Liver (tissue), 9 donors: ENCODE results near the gene SBF2. TPM values are rescaled to one million over a fixed set of nuclear protein-coding genes. Genes with fewer than 3 reads are reported as not detected.

Source experiments
- DNase-seq: peaks from one replicate; pipeline ENCODE4 v3.0.0-alpha.2; 2017; ENCODE audit warnings: low spot score
- H3K27ac ChIP-seq, 2 donors: one replicate each; pipeline ENCODE4 v1.7.0; 2013; ENCODE audit warnings: inconsistent platforms in 2 of 2, low read length in 2 of 2, control low read depth in 1 of 2, low read depth in 1 of 2, mild to moderate bottlenecking in 1 of 2
- H3K27me3 ChIP-seq, 4 donors: one replicate each; pipeline versions ENCODE4 v1.6.1 to v1.7.0; 2013; ENCODE audit warnings: low read length in 3 of 4, inconsistent platforms in 1 of 4, mild to moderate bottlenecking in 1 of 4, moderate library complexity in 1 of 4; ENCODE audit not compliant: control insufficient read depth in 4 of 4, insufficient read depth in 4 of 4
- H3K36me3 ChIP-seq, 4 donors: one replicate each; pipeline versions ENCODE4 v1.6.1 to v1.7.0; 2013; ENCODE audit warnings: low read length in 3 of 4, mild to moderate bottlenecking in 3 of 4, low read depth in 1 of 4, moderate library complexity in 1 of 4; ENCODE audit not compliant: control insufficient read depth in 4 of 4, insufficient read depth in 3 of 4
- H3K4me1 ChIP-seq, 4 donors: one replicate each; pipeline versions ENCODE4 v1.6.1 to v1.7.0; 2013; ENCODE audit warnings: low read length in 3 of 4, mild to moderate bottlenecking in 3 of 4, moderate library complexity in 1 of 4; ENCODE audit not compliant: control insufficient read depth in 4 of 4, insufficient read depth in 4 of 4
- H3K4me3 ChIP-seq, 3 donors: one replicate each; pipeline versions ENCODE4 v1.6.1 to v1.7.0; 2013; ENCODE audit warnings: low read length in 3 of 3, control low read depth in 1 of 3, low read depth in 1 of 3, mild to moderate bottlenecking in 1 of 3
- H3K9ac ChIP-seq, 2 donors: one replicate each; pipeline ENCODE4 v1.7.0; 2013; ENCODE audit warnings: low read length in 2 of 2, mild to moderate bottlenecking in 2 of 2, moderate library complexity in 2 of 2, control low read depth in 1 of 2, low read depth in 1 of 2
- H3K9me3 ChIP-seq, 4 donors: one replicate each; pipeline versions ENCODE4 v1.6.1 to v1.7.0; 2013; ENCODE audit warnings: low read length in 3 of 4; ENCODE audit not compliant: control insufficient read depth in 4 of 4
- EGR1 ChIP-seq, 2 donors: IDR thresholded peaks; 2 replicates each; pipeline ENCODE4 v1.6.1; 2016 to 2018; ENCODE audit warnings: antibody characterized with exemption in 2 of 2, low read depth in 2 of 2
- FOXA1 ChIP-seq: IDR thresholded peaks from 2 replicates; pipeline ENCODE4 v1.6.1; 2016; ENCODE audit warnings: antibody characterized with exemption
- FOXA2 ChIP-seq: IDR thresholded peaks from 2 replicates; pipeline ENCODE4 v1.6.1; 2016; ENCODE audit warnings: antibody characterized with exemption
- GABPA ChIP-seq, 2 donors: IDR thresholded peaks in 1 of 2; conservative IDR thresholded peaks in 1 of 2; 2 replicates each; pipeline ENCODE4 v1.6.1; 2016; ENCODE audit warnings: antibody characterized with exemption in 2 of 2, mild to moderate bottlenecking in 1 of 2, moderate library complexity in 1 of 2
- HNF4A ChIP-seq, 2 donors: conservative IDR thresholded peaks; 2 replicates each; pipeline ENCODE4 v1.6.1; 2016; ENCODE audit warnings: antibody characterized with exemption in 2 of 2, mild to moderate bottlenecking in 2 of 2
- HNF4G ChIP-seq: IDR thresholded peaks from 2 replicates; pipeline ENCODE4 v1.6.1; 2016; ENCODE audit warnings: antibody characterized with exemption
- JUND ChIP-seq, 2 donors: IDR thresholded peaks; 2 replicates each; pipeline ENCODE4 v1.6.1; 2016; ENCODE audit warnings: antibody characterized with exemption in 2 of 2
- NR2F2 ChIP-seq: IDR thresholded peaks from 2 replicates; pipeline ENCODE4 v1.6.1; 2016; ENCODE audit warnings: antibody characterized with exemption
- RAD21 ChIP-seq, 2 donors: IDR thresholded peaks; 2 replicates each; pipeline ENCODE4 v1.6.1; 2016; ENCODE audit warnings: antibody characterized with exemption in 2 of 2, mild to moderate bottlenecking in 2 of 2
- RXRA ChIP-seq, 2 donors: IDR thresholded peaks; 2 replicates each; pipeline ENCODE4 v1.6.1; 2017 to 2018; ENCODE audit warnings: antibody characterized with exemption in 2 of 2, mild to moderate bottlenecking in 1 of 2
- SP1 ChIP-seq: IDR thresholded peaks from 2 replicates; pipeline ENCODE4 v1.6.1; 2018; ENCODE audit warnings: antibody characterized with exemption, mild to moderate bottlenecking
- TAF1 ChIP-seq: conservative IDR thresholded peaks from 2 replicates; pipeline ENCODE4 v1.6.1; 2016; ENCODE audit warnings: antibody characterized with exemption, mild to moderate bottlenecking
- YY1 ChIP-seq: IDR thresholded peaks from 2 replicates; pipeline ENCODE4 v1.6.1; 2016; ENCODE audit warnings: antibody characterized with exemption, mild to moderate bottlenecking
- WGBS: extraction: QIAGEN DNeasy Blood & Tissue Kit; methylation state at CpG from one replicate; pipeline ENCODE4 v1.1.7; 2013; 5-methylcytosine and 5-hydroxymethylcytosine counted together
- polyA plus RNA-seq, 2 donors: library from polyadenylated mRNA; stranded (reverse) in 1 of 2; unstranded in 1 of 2; fragments of 200-250 nt in 1 of 2; fragments of >200 nt in 1 of 2; fragmentation: Nextera tagmentation in 1 of 2; extraction: Ambion mirVana in 1 of 2; gene quantifications; one replicate each; pipeline versions ENCODE4 v1.2.1 to v1.2.3, GENCODE V29; 2013 to 2015
- total RNA-seq, 2 donors: library from RNA; depleted of rRNA; stranded (reverse); fragments of >200 nt; gene quantifications; one replicate each; pipeline ENCODE4 v1.2.3, GENCODE V29; 2014
- TF ChIP-seq, protein P1 (sequence below): fragments of 150-350 bp; IDR thresholded peaks from 2 replicates; pipeline ENCODE4 v1.5.1; 2017; ENCODE audit warnings: improper control_type of control experiment, low read depth, low read length; ENCODE audit not compliant: missing input control
- TF ChIP-seq, protein P2 (sequence below): IDR thresholded peaks from 2 replicates; pipeline ENCODE4 v1.6.1; 2016; ENCODE audit warnings: antibody characterized with exemption
- TF ChIP-seq, protein P3 (sequence below): IDR thresholded peaks from 2 replicates; pipeline ENCODE4 v1.6.1; 2016; ENCODE audit warnings: antibody characterized with exemption
- TF ChIP-seq, protein P4 (sequence below): IDR thresholded peaks from 2 replicates; pipeline ENCODE4 v1.6.1; 2016; ENCODE audit warnings: antibody characterized with exemption
- TF ChIP-seq, protein P5 (sequence below): IDR thresholded peaks from 2 replicates; pipeline ENCODE4 v1.6.1; 2016; ENCODE audit warnings: antibody characterized with exemption, mild to moderate bottlenecking
- donor health status: healthy.
- donor health status: healthy.
- donor health status: healthy.
- donor health status: healthy.
- donor health status: healthy.

SBF2 gene
- total and polyA plus RNA-seq, 4 donors, result 7.5 to 31.3 (median 14.7) TPM

DNA sequence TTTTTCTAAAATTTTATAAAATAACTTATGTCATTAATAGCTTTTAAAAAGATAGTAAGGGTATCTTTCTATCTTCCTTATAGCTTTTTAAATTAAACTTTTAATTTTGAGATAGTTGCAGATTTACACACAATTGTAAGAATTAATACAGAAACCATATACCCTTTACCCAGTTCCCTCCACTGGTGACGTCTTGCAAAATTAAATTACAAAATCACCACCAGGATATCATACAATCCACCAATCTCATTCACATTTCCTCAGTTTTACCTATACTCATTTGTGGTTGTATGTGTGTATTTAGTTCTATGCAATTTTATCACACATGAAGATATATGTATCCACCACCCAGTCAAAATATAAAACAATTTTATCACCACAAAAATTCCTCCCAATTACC, 10.0 kb downstream of the SBF2 start:
- no peak for DNase-seq
- Histone ChIP-seq H3K4me1 (peaks cover 10 to 30% (median 19%) of the 10 kb centered on the region in 4 donors), H3K27me3 (no peaks in the 10 kb centered on the region), H3K4me3 (no peak overlapping the region), H3K36me3 (no peaks in the 10 kb centered on the region), H3K9me3 (no peaks in the 10 kb centered on the region), H3K27ac (no peak overlapping the region), H3K9ac (no peak overlapping the region)
- WGBS, result 40% methylated on average over 1 of the region's 1 CpG
- TF ChIP-seq, protein P1, sequence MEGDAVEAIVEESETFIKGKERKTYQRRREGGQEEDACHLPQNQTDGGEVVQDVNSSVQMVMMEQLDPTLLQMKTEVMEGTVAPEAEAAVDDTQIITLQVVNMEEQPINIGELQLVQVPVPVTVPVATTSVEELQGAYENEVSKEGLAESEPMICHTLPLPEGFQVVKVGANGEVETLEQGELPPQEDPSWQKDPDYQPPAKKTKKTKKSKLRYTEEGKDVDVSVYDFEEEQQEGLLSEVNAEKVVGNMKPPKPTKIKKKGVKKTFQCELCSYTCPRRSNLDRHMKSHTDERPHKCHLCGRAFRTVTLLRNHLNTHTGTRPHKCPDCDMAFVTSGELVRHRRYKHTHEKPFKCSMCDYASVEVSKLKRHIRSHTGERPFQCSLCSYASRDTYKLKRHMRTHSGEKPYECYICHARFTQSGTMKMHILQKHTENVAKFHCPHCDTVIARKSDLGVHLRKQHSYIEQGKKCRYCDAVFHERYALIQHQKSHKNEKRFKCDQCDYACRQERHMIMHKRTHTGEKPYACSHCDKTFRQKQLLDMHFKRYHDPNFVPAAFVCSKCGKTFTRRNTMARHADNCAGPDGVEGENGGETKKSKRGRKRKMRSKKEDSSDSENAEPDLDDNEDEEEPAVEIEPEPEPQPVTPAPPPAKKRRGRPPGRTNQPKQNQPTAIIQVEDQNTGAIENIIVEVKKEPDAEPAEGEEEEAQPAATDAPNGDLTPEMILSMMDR, result no peak
- TF ChIP-seq RAD21 (IDR thresholded peaks at IDR 0.05) (no peak), FOXA2 (no peak), GABPA (IDR thresholded peaks at IDR 0.05 in 1 of 2, conservative IDR thresholded peaks at IDR 0.05 in 1 of 2) (no peak), NR2F2 (no peak), EGR1 (IDR thresholded peaks at IDR 0.05; ENCODE audit: low read depth in 2 of 2) (no peak), TAF1 (no peak), FOXA1 (no peak), JUND (IDR thresholded peaks at IDR 0.05) (no peak), HNF4G (no peak), SP1 (no peak), RXRA (IDR thresholded peaks at IDR 0.05) (no peak)
- TF ChIP-seq, protein P2, sequence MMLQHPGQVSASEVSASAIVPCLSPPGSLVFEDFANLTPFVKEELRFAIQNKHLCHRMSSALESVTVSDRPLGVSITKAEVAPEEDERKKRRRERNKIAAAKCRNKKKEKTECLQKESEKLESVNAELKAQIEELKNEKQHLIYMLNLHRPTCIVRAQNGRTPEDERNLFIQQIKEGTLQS, result no peak
- TF ChIP-seq, protein P3, sequence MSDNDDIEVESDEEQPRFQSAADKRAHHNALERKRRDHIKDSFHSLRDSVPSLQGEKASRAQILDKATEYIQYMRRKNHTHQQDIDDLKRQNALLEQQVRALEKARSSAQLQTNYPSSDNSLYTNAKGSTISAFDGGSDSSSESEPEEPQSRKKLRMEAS, result no peak
- TF ChIP-seq, protein P4, sequence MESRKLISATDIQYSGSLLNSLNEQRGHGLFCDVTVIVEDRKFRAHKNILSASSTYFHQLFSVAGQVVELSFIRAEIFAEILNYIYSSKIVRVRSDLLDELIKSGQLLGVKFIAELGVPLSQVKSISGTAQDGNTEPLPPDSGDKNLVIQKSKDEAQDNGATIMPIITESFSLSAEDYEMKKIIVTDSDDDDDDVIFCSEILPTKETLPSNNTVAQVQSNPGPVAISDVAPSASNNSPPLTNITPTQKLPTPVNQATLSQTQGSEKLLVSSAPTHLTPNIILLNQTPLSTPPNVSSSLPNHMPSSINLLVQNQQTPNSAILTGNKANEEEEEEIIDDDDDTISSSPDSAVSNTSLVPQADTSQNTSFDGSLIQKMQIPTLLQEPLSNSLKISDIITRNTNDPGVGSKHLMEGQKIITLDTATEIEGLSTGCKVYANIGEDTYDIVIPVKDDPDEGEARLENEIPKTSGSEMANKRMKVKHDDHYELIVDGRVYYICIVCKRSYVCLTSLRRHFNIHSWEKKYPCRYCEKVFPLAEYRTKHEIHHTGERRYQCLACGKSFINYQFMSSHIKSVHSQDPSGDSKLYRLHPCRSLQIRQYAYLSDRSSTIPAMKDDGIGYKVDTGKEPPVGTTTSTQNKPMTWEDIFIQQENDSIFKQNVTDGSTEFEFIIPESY, result no peak

DNA sequence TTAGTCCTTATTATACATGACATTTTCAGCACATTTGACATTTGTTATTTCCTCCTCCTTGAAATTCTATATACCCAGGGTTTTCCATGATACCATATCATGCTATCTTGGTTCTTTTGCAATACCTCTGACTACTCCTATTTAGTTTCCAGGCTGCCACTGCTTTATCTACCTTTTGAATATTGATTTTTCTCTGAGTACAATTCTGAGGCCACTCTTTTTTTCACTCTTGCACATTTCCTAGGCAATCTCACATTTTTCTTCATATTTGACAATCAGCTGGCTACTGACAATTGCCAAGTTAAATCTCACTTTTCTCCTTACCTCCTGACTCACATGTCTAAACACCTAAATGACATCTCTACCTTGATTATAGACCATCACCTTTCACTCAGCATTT, 11.9 kb downstream of the SBF2 start:
- Histone ChIP-seq H3K27me3 (no peaks in the 10 kb centered on the region), H3K4me1 (peaks cover 10 to 30% (median 19%) of the 10 kb centered on the region in 4 donors), H3K9me3 (no peaks in the 10 kb centered on the region), H3K9ac (no peak overlapping the region), H3K4me3 (no peak overlapping the region), H3K36me3 (no peaks in the 10 kb centered on the region), H3K27ac (peak overlapping the region; percentile 7 to 19)
- no peak for DNase-seq
- no peak for TF ChIP-seq FOXA2
- TF ChIP-seq TAF1, result no peak
- TF ChIP-seq, protein P3, result peak; percentile 42
- TF ChIP-seq, protein P4, result no peak
- TF ChIP-seq, protein P1, result no peak
- TF ChIP-seq RXRA (IDR thresholded peaks at IDR 0.05), result peak in 1 of 2 donors; percentile 36
- TF ChIP-seq HNF4G, result no peak
- TF ChIP-seq YY1, result no peak
- peak in 1 of 2 donors; percentile 59 for TF ChIP-seq EGR1 (IDR thresholded peaks at IDR 0.05; ENCODE audit: low read depth in 2 of 2)
- TF ChIP-seq, protein P5, sequence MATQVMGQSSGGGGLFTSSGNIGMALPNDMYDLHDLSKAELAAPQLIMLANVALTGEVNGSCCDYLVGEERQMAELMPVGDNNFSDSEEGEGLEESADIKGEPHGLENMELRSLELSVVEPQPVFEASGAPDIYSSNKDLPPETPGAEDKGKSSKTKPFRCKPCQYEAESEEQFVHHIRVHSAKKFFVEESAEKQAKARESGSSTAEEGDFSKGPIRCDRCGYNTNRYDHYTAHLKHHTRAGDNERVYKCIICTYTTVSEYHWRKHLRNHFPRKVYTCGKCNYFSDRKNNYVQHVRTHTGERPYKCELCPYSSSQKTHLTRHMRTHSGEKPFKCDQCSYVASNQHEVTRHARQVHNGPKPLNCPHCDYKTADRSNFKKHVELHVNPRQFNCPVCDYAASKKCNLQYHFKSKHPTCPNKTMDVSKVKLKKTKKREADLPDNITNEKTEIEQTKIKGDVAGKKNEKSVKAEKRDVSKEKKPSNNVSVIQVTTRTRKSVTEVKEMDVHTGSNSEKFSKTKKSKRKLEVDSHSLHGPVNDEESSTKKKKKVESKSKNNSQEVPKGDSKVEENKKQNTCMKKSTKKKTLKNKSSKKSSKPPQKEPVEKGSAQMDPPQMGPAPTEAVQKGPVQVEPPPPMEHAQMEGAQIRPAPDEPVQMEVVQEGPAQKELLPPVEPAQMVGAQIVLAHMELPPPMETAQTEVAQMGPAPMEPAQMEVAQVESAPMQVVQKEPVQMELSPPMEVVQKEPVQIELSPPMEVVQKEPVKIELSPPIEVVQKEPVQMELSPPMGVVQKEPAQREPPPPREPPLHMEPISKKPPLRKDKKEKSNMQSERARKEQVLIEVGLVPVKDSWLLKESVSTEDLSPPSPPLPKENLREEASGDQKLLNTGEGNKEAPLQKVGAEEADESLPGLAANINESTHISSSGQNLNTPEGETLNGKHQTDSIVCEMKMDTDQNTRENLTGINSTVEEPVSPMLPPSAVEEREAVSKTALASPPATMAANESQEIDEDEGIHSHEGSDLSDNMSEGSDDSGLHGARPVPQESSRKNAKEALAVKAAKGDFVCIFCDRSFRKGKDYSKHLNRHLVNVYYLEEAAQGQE, result no peak
- TF ChIP-seq RAD21 (IDR thresholded peaks at IDR 0.05), result peak in 1 of 2 donors; percentile 35
- no peak for TF ChIP-seq NR2F2
- peak; percentile 18 for TF ChIP-seq SP1
- peak; percentile 40 to 50 for TF ChIP-seq HNF4A (conservative IDR thresholded peaks at IDR 0.05)
- TF ChIP-seq FOXA1, result no peak
- TF ChIP-seq JUND (IDR thresholded peaks at IDR 0.05), result peak; percentile 32 to 38
- TF ChIP-seq, protein P2, result peak; percentile 17
